Stimulated activated CD8-positive, alpha-beta memory T cell treated with anti-CD3 and anti-CD28 coated beads, Interleukin-7, amount 100 ng/mL, for 24 hours (primary cell): ENCODE results near the gene ADORA1.

Source experiments
- DNase-seq: peaks from one replicate; pipeline ENCODE4 v3.0.0-alpha.2; 2020; ENCODE audit warnings: low read depth

Gene ADORA1

DNA sequence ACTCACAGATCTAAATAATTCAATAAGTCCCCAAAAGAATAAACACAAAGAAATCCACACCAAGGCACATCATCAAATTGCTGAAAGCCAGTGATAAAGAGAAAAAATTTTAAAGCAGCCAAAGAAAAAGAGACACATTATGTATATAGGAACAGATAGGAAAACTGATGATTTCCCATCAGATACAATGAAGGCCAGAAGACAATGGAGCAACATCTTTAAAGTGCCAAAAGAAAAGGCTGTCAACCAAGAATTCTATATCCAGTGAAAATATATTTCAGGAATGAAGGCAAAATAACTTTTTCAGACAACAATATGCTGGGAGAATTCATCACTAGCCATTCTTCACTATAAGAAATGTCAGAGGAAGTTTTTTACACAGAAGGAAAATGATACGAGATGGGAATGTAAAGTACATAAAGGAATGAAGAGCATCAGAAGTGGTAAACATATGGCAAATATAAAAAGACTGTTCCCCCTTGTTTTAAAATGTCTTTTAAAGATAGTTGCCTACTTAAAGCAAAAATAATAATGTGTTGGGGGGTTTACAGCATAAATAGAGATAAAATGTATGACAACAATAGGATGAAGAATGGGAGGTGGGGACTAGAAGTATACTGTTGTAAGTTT lies 32.4 kb upstream of the ADORA1 start:
- no peak for DNase-seq

DNA sequence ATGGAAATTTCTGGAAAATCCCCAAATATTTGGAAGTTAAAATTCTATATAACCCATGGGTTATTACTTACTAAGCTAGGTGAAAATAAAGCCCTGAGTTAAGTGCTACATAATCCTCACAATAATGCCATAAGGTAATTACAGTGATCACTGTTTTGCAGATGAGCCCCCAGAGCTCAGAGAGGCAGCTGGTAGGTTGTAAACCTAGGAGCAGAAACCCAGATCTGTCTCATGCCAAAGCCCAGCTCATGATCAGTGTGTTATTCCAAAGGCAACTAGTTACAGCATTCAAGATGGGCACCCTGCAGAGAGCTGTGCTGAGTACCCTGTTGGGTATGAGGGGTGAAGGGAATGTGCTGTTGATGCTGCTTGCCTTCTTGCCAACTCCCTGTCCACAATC lies 31.0 kb upstream of the ADORA1 start:
- no peak for DNase-seq

DNA sequence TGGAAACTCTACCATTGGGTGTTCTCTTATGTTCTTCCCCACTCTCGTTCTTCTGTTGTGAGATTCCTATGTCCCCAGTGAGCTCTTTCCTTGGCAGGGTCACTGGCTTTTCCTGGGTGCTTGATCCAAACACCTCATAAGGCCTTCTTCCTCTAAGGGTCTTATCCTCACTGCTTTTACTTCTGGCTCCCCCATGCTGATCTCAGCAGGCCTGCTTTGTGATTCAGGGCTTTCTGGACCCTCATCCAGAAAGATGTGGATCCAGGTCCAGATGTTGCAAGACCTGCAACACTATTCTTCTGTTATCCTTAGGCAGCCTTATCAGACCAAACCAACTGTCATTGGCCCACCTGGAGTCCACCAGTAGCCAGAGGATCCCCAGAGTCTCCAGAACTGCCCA lies 30.5 kb upstream of the ADORA1 start:
- no peak for DNase-seq

GRCh38 chr1:203098445-203098844 lies 29.1 kb upstream of the ADORA1 start:
- no peak for DNase-seq

GRCh38 chr1:203098914-203099520 lies 28.5 kb upstream of the ADORA1 start:
- no peak for DNase-seq

GRCh38 chr1:203099805-203100515 lies 27.6 kb upstream of the ADORA1 start:
- no peak for DNase-seq

DNA sequence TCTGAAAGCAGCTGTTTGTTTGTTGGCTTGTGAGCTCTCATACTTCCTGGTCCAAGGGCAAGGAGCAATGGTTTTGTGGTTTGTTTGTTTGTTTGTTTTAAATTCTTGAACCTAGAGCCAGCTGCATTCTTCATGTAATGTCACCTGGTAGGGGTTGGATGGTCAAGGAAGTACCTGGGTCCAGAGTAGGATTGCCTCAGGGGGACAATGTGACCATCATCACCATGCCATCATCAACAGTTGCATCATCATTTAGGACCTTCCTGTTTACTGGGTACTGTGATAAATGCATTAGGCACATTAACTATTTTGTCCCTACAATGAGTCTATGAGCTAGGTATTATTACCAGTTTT lies 27.0 kb upstream of the ADORA1 start:
- no peak for DNase-seq

- no peak for DNase-seq
Observed at GRCh38 chr1:203101813-203102634, 25.5 kb upstream of the ADORA1 start.

DNA sequence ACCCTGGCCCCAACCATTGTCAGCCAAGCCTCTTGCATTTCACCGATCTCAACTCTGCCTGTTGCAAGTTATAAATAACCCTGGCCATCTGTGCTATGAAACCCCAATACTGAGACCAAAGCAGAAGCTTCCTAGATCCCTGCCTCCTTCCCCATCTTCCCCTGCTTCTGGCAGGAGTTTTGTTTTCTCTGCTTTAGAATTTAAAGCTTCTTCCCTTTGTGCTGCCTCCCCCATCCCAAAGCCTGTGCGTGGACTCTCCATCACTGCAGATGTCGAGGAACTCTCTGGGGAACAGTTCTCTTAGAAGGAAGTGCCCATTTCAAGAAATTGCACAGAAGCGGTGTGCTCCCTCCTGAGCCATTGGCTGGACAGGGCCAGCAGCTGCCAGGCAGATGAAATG lies 24.3 kb upstream of the ADORA1 start:
- DNase-seq, result no peak

DNA sequence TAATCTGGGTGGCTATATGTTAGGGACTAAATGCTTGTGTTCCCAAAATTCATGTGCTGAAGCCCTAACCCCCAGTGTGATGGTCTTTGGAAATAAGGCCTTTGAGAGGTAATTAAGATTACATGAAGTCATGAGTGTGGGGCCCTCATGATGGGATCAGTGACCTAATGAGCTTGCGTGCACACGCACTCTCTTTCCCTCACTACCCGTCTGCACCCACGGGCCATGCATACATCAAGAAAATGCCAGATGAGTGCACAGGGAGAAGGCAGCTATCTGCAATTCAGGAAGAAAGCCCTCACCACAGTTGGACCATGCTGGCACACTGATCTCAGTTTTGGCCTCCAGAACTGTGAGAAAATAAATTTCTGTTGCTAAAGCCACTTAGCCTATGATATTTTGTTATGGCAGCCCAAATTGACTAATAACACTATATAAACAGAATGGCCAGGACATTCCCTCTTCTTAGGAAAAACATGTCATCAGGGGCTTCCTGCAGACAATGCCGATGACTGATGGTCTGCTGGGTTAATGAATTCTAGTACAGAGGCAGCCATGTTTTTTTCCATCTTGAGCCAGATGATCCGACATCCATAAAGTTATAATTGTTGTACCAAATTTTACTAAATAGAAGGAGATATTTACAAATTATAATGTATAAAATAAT lies 23.6 kb upstream of the ADORA1 start:
- no peak for DNase-seq

DNA sequence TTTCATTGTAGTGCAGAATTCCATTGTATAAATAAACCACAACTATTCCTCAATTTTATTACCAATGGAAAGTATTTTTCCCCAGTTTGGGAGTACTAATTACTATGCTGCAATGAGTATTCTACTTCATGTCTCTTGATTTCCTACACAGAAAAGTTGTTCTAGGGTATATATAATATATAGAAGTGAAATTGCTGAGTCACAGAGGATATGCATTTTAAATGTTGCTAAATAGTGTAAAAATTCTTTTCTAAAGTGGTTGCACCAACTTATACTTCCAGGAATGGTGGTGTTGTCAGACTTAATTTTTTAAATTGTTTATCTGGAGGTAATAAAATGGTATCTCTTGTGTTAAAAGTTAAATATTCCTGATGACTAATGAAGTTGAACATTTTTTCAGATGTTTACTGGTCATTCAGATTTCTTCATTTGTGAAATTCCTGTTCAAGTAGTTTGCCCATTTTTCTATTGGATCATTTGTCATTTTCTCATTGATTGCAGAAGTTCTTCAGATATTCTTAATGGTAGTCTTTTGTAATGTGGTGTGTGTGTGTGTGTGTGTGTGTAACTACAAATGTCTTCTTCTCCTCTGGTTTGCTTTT lies 22.6 kb upstream of the ADORA1 start:
- no peak for DNase-seq

- DNase-seq, result no peak
Observed at GRCh38 chr1:203112475-203112874, 15.1 kb upstream of the ADORA1 start.

DNA sequence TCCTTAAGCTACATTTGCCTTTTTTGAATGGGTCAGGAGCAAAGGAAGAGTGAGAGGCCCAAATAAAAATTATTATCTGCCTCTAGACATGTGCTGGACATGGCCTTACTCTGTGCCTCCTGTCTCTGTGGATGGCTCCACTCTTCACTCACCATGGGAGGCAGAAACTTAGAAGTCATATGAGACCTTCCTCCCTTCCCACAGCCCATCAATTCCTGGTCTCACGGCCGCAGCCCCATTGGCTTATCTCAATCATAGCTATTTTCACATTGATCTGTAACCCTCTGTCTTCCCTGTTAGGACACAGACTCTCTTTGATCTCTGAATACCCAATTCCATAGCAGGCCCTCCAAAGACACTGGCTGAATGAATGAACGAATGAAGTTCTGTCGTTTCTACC lies 14.2 kb upstream of the ADORA1 start:
- no peak for DNase-seq

- no peak for DNase-seq
Observed at GRCh38 chr1:203114202-203114601, 13.3 kb upstream of the ADORA1 start.

- DNase-seq, result no peak
Observed at GRCh38 chr1:203116091-203116820, 11.3 kb upstream of the ADORA1 start.

GRCh38 chr1:203117611-203118575 lies 9.6 kb upstream of the ADORA1 start:
- no peak for DNase-seq

- DNase-seq, result no peak
Observed at GRCh38 chr1:203120325-203121153, 7.0 kb upstream of the ADORA1 start.

- DNase-seq, result no peak
Observed at GRCh38 chr1:203121186-203122015, 6.1 kb upstream of the ADORA1 start.
